Transverse colon (tissue), 4 donors: ENCODE measurements around the gene MSLN.

Experiments
- EP300 ChIP-seq: sonication (generic); formaldehyde crosslinking; IDR thresholded peaks from one replicate; pipeline ENCODE4 v1.6.1; 2017; ENCODE audit warnings: antibody characterized with exemption, low read depth
- POLR2A ChIP-seq: fragments of 450-650 bp; IDR thresholded peaks from one replicate; pipeline ENCODE4 v1.6.1; 2016; ENCODE audit warnings: antibody characterized with exemption, mild to moderate bottlenecking, moderate library complexity
- POLR2AphosphoS5 ChIP-seq, 3 donors: sonication (generic); formaldehyde crosslinking; IDR thresholded peaks; one replicate each; pipeline ENCODE4 v1.6.1; 2016; ENCODE audit warnings: antibody characterized with exemption in 3 of 3
- TF ChIP-seq, protein P1 (sequence below), 5 experiments: fragments of 200-600 bp in 3 of 5; fragments of 450-650 bp in 2 of 5; sonication (generic) in 3 of 5; IDR thresholded peaks; 1 replicate in 2 of 5; 2 replicates in 3 of 5; pipeline ENCODE4 v1.5.1; 2016 to 2017; ENCODE audit warnings: antibody characterized with exemption in 5 of 5, inconsistent platforms in 3 of 5, mild to moderate bottlenecking in 2 of 5, moderate library complexity in 1 of 5

DNA sequence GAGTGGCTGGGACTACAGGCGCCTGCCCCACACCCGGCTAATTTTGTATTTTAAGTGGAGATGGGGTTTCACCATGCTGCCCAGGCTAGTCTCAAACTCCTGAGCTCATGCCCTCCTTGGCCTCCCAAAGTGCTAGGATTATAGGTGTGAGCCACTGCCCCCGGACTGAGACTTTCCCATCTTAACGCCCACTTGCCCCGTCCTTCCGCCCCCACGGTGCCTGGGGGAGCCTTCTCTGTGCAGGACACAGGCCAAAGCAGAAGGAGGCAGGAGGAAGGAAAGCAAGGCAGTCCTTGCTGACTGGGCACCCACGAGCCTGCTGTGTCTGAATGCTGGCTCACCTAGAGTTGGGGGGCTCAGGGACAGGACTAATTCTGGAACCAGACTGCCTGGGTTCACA, 57.6 kb downstream of the MSLN start:
- TF ChIP-seq EP300, result no peak
- TF ChIP-seq, protein P1, sequence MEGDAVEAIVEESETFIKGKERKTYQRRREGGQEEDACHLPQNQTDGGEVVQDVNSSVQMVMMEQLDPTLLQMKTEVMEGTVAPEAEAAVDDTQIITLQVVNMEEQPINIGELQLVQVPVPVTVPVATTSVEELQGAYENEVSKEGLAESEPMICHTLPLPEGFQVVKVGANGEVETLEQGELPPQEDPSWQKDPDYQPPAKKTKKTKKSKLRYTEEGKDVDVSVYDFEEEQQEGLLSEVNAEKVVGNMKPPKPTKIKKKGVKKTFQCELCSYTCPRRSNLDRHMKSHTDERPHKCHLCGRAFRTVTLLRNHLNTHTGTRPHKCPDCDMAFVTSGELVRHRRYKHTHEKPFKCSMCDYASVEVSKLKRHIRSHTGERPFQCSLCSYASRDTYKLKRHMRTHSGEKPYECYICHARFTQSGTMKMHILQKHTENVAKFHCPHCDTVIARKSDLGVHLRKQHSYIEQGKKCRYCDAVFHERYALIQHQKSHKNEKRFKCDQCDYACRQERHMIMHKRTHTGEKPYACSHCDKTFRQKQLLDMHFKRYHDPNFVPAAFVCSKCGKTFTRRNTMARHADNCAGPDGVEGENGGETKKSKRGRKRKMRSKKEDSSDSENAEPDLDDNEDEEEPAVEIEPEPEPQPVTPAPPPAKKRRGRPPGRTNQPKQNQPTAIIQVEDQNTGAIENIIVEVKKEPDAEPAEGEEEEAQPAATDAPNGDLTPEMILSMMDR (IDR thresholded peaks at IDR 0.05), result no peak
- no peak for TF ChIP-seq POLR2AphosphoS5 (IDR thresholded peaks at IDR 0.05)
- TF ChIP-seq POLR2A, result no peak
